ENCODE measurements around the gene LCE1A. TPM values are rescaled to one million over a fixed set of nuclear protein-coding genes. Genes with fewer than 3 reads are reported as not detected.
A peak's percentile ranks its signal among the peaks of the same experiment; 100 is the strongest.

Gene LCE1A
- total and polyA plus RNA-seq, 2 of the 8 experiments (the other 6 are each of a cell fraction or from before 2014, with no cell fraction given) = not detected

- no peak overlapping the region for H2BK5ac ChIP-seq (ENCODE audit: low read depth, low read length)
- no peaks in the 10 kb centered on the region for H3K79me2 ChIP-seq (ENCODE audit: control insufficient read depth in 1 of 2, insufficient read depth in 2 of 2, low read length in 2 of 2)
- no peak overlapping the region for H3K4me2 ChIP-seq (ENCODE audit: insufficient read depth in 1 of 2, low read depth in 2 of 2, low read length in 2 of 2)
- H2AK5ac ChIP-seq (ENCODE audit: low read depth, low read length) = no peak overlapping the region
- no peak overlapping the region for H3K27ac ChIP-seq (ENCODE audit: low read depth, low read length)
- ChIA-PET POLR2A (ENCODE audit: partially characterized antibody) (no interaction called here), CTCF (ENCODE audit: partially characterized antibody) (no interaction called here)
- H3K56ac ChIP-seq (replicated peaks; ENCODE audit: insufficient read length, low read depth, low read length) = no peak overlapping the region
- H4K8ac ChIP-seq (ENCODE audit: extremely low read depth, insufficient read depth, low read length) = no peak overlapping the region
- H4K5ac ChIP-seq (ENCODE audit: insufficient read length, low read depth, low read length) = no peak overlapping the region
- no peak overlapping the region for H3K14ac ChIP-seq (ENCODE audit: insufficient read length)
- H3K79me1 ChIP-seq (ENCODE audit: low read depth, low read length) = no peaks in the 10 kb centered on the region
- FAIRE-seq = no peak
- no peak overlapping the region for H4K91ac ChIP-seq (replicated peaks; ENCODE audit: insufficient read length, low read length)
- no peaks in the 10 kb centered on the region for H3K36me3 ChIP-seq (ENCODE audit: control insufficient read depth in 2 of 4, insufficient read depth in 4 of 4, low read length in 3 of 4)
- no peak overlapping the region for H3K9ac ChIP-seq (replicated peaks in 1 of 4; ENCODE audit: extremely low read depth in 1 of 4, low read depth in 3 of 4, low read length in 3 of 4)
- H3K4me3 ChIP-seq (ENCODE audit: extremely low read depth in 1 of 4, insufficient read depth in 2 of 4, low read depth in 3 of 4, low read length in 4 of 4) = no peak overlapping the region
- DNase-seq (ENCODE audit: low read depth in 1 of 2, low spot score in 2 of 2) = no peak
- peaks cover 58 to 70% of the 10 kb centered on the region in 2 experiments for H3K9me3 ChIP-seq (ENCODE audit: insufficient read depth in 2 of 2, low read depth in 1 of 2, low read length in 1 of 2)
- TF ChIP-seq CTCF (IDR thresholded peaks at IDR 0.05; ENCODE audit: control extremely low read depth in 1 of 3, insufficient read depth in 1 of 3, low read depth in 1 of 3, low read length in 3 of 3) (peak in 1 of 3 experiments; percentile 15; a peak in 1 of 4 replicates), FOSL1 (IDR thresholded peaks at IDR 0.05; ENCODE audit: insufficient read depth, low read depth, low read length) (no peak), CHD1 (IDR thresholded peaks at IDR 0.05; ENCODE audit: low read depth, low read length) (no peak), SP1 (IDR thresholded peaks at IDR 0.05; ENCODE audit: low read depth, low read length) (no peak)
- H2BK15ac ChIP-seq (ENCODE audit: low read length) = no peak overlapping the region
- 58% methylated on average over 4 of the region's 4 CpGs; no CpG with 5 or more reads in 1 of the 2 experiments for WGBS, 2 experiments (ENCODE audit: extremely low coverage in 1 of 2, insufficient coverage in 1 of 2, insufficient read length in 1 of 2, insufficient replicate concordance in 2 of 2, low coverage in 1 of 2, low lambda C conversion rate in 2 of 2, missing lambda C conversion rate in 1 of 2)
- H4K20me1 ChIP-seq (replicated peaks in 1 of 2; ENCODE audit: control insufficient read depth in 1 of 2, insufficient read depth in 2 of 2, low read length in 2 of 2) = no peaks in the 10 kb centered on the region
- peaks cover 0 to 1% (median 0%) of the 10 kb centered on the region in 4 experiments; a peak in 1 of 7 replicates for H3K27me3 ChIP-seq (replicated peaks in 1 of 4; ENCODE audit: control insufficient read depth in 3 of 4, extremely low read depth in 1 of 4, insufficient read depth in 3 of 4, low read length in 3 of 4)
- no peak overlapping the region for H3K4ac ChIP-seq (replicated peaks; ENCODE audit: insufficient read length, low read depth, low read length)
- H3K23ac ChIP-seq (ENCODE audit: insufficient read length) = no peak overlapping the region
- H3K23me2 ChIP-seq (ENCODE audit: low read depth, low read length) = no peaks in the 10 kb centered on the region
- H2BK20ac ChIP-seq (ENCODE audit: low read length) = no peak overlapping the region
- no peak overlapping the region for H2AFZ ChIP-seq (ENCODE audit: low read length)
- H3K4me1 ChIP-seq (replicated peaks in 1 of 4; ENCODE audit: control insufficient read depth in 3 of 4, insufficient read depth in 4 of 4, low read length in 3 of 4) = no peaks in the 10 kb centered on the region
- H2BK12ac ChIP-seq (ENCODE audit: low read depth, low read length) = no peak overlapping the region
- H2BK120ac ChIP-seq (replicated peaks; ENCODE audit: low read depth, low read length) = no peak overlapping the region
- H3K18ac ChIP-seq (ENCODE audit: extremely low read depth, low read length) = no peak overlapping the region
Measured at GRCh38 chr1:152777510-152778137, 49.6 kb upstream of the LCE1A start.
